ENCODE measurements around the gene PCARE.

The PCARE gene

DNA sequence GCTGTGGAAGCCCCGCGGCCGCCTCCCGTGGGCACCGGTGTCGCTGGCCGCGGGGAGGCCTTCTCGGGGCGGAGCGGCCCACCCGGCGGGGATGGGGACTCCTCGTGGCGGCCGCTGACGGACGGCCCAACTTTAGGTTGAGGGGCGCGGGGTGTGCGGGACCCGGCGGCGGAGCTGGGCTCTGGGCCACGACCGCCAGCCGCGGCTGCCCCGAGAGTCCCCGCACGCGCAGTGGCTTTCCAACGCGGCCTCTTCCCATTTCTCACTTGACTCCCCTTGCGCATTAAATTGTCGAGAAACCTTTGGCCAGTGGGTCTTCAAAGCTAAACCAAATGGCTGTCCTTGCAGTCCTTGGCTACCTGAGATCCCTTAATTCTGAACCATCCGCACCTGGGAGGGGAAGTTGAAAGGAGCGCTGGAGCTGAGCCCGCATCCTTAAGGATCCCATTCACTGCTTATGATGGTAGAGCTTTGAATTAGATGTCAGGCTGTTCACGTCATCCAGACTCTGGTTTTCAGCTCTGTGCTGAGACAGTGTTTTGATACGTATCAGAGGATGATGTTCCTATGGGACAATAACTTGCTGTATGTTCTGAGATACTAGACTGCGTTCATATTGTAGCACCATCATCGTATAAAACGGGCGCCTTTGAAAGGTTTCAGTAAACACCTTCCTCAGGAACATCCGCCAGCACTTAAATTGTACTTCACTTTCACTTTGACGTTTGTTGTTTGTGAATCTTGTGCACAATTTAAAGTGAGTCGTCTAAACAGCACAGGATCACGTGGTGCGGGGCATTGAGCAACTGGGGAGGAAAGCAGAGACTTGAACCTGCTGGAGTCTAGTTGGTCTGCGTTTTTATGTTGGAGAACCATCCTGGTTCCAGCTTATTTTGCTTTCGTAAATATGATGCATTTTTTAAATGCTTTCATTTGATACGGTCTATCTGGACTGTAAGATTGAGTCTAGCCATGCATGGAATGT lies 41.8 kb upstream of the PCARE start:
- Histone ChIP-seq H3K4me3 (ENCODE audit: low read depth, low read length) (peak overlapping the region; percentile 73), H3K9me3 (no peaks in the 10 kb centered on the region), H3K36me3 (no peaks in the 10 kb centered on the region), H3K27me3 (no peaks in the 10 kb centered on the region), H3K4me1 (peaks cover 28% of the 10 kb centered on the region)
- DNase-seq = peak; percentile 43
- TF ChIP-seq, protein P1, sequence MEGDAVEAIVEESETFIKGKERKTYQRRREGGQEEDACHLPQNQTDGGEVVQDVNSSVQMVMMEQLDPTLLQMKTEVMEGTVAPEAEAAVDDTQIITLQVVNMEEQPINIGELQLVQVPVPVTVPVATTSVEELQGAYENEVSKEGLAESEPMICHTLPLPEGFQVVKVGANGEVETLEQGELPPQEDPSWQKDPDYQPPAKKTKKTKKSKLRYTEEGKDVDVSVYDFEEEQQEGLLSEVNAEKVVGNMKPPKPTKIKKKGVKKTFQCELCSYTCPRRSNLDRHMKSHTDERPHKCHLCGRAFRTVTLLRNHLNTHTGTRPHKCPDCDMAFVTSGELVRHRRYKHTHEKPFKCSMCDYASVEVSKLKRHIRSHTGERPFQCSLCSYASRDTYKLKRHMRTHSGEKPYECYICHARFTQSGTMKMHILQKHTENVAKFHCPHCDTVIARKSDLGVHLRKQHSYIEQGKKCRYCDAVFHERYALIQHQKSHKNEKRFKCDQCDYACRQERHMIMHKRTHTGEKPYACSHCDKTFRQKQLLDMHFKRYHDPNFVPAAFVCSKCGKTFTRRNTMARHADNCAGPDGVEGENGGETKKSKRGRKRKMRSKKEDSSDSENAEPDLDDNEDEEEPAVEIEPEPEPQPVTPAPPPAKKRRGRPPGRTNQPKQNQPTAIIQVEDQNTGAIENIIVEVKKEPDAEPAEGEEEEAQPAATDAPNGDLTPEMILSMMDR (IDR thresholded peaks at IDR 0.05; ENCODE audit: low read depth, low read length) = no peak

DNA sequence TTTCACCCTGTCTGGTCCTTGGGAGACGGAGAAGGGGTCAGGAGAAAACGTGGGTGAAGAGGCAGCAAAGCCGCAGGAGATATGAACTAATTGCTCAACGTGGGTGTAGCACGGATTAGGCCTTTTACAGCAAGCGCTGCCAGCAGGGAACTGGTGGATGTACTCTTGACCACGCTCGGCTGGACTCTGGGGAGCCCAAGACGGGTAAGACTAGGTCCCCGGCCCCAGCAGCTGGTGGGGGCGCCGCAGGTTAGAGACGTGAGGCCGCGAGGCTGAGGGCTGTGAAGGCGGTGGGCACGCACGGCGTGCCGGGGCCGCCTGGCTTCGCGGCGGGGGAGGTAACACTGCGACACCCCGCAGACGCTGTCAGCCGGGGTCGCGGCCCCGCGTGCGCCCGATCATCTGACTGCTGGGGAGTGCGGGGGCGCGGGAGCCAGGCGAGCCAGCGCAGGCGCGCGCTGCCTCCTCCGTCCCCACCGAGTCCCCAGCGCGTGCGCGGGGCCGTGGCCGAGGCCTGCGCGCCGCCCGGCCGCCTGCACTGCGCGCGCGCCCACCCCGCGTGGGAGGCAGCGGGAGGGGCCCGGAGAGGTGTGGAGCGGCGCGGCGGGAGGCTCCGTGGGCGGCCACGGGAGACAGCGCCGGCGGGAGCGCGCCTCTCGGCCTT lies 40.8 kb upstream of the PCARE start, which contains the start of gene CLIP4:
Gene CLIP4 (plus strand): TSS at position 470 of the 664 bp plus-strand sequence. CDS start 5,974 bp downstream, outside the sequence.
- TF ChIP-seq, protein P1 (IDR thresholded peaks at IDR 0.05; ENCODE audit: low read depth, low read length) = no peak
- H3K27me3 ChIP-seq = no peaks in the 10 kb centered on the region
- no peaks in the 10 kb centered on the region for H3K36me3 ChIP-seq
- peak within 1 kb of the TSS; percentile 73 for H3K4me3 ChIP-seq (ENCODE audit: low read depth, low read length)
- H3K4me1 ChIP-seq = peaks cover 28% of the 10 kb centered on the region
- H3K9me3 ChIP-seq = no peaks in the 10 kb centered on the region
- DNase-seq = peak; percentile 45

DNA sequence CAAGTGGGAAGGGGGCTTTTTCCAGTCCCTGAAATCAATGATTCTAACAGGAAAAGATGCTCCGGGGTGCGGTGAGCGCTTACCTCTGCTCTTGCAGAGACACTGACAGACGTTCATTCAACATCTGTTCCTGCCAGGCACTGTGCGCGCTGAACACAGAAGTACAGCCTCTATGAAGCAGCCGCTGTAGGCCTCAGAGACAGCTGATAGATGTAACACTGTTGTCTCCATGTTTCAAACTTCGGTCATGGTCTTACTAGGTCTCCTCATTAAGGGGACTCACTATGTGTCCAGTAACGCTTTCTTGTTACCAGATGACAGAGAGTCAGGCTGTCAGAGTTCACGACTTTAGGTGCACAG lies 40.2 kb upstream of the PCARE start:
- H3K9me3 ChIP-seq = no peaks in the 10 kb centered on the region
- H3K4me1 ChIP-seq = peaks cover 28% of the 10 kb centered on the region
- H3K36me3 ChIP-seq = no peaks in the 10 kb centered on the region
- TF ChIP-seq, protein P1 (IDR thresholded peaks at IDR 0.05; ENCODE audit: low read depth, low read length) = no peak
- no peaks in the 10 kb centered on the region for H3K27me3 ChIP-seq
- peak overlapping the region; percentile 73 for H3K4me3 ChIP-seq (ENCODE audit: low read depth, low read length)
- peak; percentile 77 for DNase-seq

DNA sequence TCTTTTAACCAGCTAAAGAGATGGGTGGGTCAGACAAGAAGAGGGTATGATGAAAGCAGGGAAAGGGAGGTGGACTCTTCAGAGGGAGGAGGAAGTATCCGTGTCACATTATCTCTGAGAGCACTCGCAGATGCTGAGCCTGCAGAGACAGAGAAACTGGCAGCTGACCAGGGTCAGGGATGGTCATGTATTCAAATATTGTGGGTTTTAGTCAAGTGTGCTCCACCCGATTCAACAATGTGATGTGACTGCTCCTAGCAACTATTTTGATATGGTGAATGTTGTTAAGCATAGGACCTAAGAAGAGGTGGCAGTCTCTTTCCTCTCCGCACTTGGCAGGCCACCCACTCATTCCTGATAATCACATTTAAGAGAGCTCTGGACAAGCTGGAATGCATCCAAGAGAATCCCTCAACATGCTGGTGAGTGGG lies 39.6 kb upstream of the PCARE start:
- Histone ChIP-seq H3K4me3 (ENCODE audit: low read depth, low read length) (peak overlapping the region; percentile 73), H3K36me3 (no peaks in the 10 kb centered on the region), H3K9me3 (no peaks in the 10 kb centered on the region), H3K4me1 (peaks cover 28% of the 10 kb centered on the region), H3K27me3 (no peaks in the 10 kb centered on the region)
- TF ChIP-seq, protein P1 (IDR thresholded peaks at IDR 0.05; ENCODE audit: low read depth, low read length) = no peak
- peak; percentile 71 for DNase-seq

DNA sequence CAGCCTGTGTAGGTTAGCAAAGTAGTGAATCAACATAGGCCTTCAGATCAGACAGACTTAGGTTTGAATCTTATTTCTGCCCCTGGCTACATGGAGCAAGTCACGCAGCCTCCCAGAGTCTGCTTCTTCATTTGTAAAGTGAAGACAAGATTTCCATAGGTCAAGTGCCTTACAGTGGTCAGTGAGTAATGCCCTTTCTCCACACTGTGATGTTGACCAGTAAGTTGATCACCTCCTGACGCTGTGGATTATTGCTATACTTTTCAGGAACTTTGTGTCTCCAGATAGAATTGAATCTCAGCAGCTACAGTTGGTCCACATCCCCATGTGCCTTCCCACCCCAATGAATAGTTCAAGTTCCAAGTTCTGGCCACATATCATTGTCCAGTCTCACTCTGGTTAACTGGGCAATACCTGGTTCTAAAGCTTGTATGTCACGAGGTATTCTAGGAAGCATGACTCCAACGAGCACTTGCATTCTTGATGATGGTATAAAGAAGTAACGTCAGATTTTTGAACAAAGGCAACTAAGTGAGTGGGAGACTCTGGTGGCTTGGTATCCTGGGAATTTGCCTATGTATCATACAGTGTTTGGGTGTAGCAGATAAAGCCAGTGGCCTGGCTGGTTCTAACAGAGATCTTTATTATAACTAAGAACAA lies 38.8 kb upstream of the PCARE start:
- Histone ChIP-seq H3K4me3 (ENCODE audit: low read depth, low read length) (no peak overlapping the region), H3K27me3 (no peaks in the 10 kb centered on the region), H3K9me3 (no peaks in the 10 kb centered on the region), H3K4me1 (peaks cover 28% of the 10 kb centered on the region), H3K36me3 (no peaks in the 10 kb centered on the region)
- TF ChIP-seq, protein P1 (IDR thresholded peaks at IDR 0.05; ENCODE audit: low read depth, low read length) = no peak
- DNase-seq = no peak
